ENCODE measurements around the gene ANAPC2. TPM values are rescaled to one million over a fixed set of nuclear protein-coding genes. Genes with fewer than 3 reads are reported as not detected.

The ANAPC2 gene
- total and polyA plus RNA-seq, 10 donors: 27.8 to 93.0 (median 55.3) TPM

GRCh38 chr9:137232510-137232909 is 44.1 kb upstream of the ANAPC2 start:
- no peak for DNase-seq
- Histone ChIP-seq H3K27ac (no peak overlapping the region), H3K36me3 (no peaks in the 10 kb centered on the region), H3K4me3 (no peak overlapping the region), H3K9me3 (no peaks in the 10 kb centered on the region), H3K4me1 (peaks cover 11 to 38% (median 33%) of the 10 kb centered on the region in 6 donors), H3K27me3 (replicated peaks in 1 of 7) (peaks cover 0 to 83% (median 45%) of the 10 kb centered on the region in 7 donors)
- no peak for TF ChIP-seq POLR2AphosphoS5 (IDR thresholded peaks at IDR 0.05)
- TF ChIP-seq CTCF (IDR thresholded peaks at IDR 0.05 in 8 of 11, conservative IDR thresholded peaks at IDR 0.05 in 3 of 11): no peak
- no peak for TF ChIP-seq POLR2A (IDR thresholded peaks at IDR 0.05)
- intact Hi-C loops (cut with DNase I; ENCODE audit: low total_unique reads): no loop called here
- WGBS, 5 donors: 69 to 84% (median 77%) methylated on average over 7 to 24 of the region's 24 CpGs

GRCh38 chr9:137232101-137232500 is 43.7 kb upstream of the ANAPC2 start:
- Histone ChIP-seq H3K27ac (no peak overlapping the region), H3K36me3 (no peaks in the 10 kb centered on the region), H3K4me3 (no peak overlapping the region), H3K9me3 (no peaks in the 10 kb centered on the region), H3K4me1 (peaks cover 11 to 38% (median 34%) of the 10 kb centered on the region in 6 donors), H3K27me3 (replicated peaks in 1 of 7) (peaks cover 0 to 87% (median 45%) of the 10 kb centered on the region in 7 donors)
- 59 to 89% (median 75%) methylated on average over 5 to 10 of the region's 10 CpGs for WGBS, 5 donors
- no peak for DNase-seq
- intact Hi-C loops (cut with DNase I; ENCODE audit: low total_unique reads): no loop called here
- TF ChIP-seq POLR2AphosphoS5 (IDR thresholded peaks at IDR 0.05) (no peak), CTCF (IDR thresholded peaks at IDR 0.05 in 8 of 11, conservative IDR thresholded peaks at IDR 0.05 in 3 of 11) (no peak), POLR2A (IDR thresholded peaks at IDR 0.05) (no peak)

- no peak overlapping the region for H3K4me3 ChIP-seq
- H3K36me3 ChIP-seq: no peaks in the 10 kb centered on the region
- intact Hi-C loops (cut with DNase I; ENCODE audit: low total_unique reads): no loop called here
- 83 to 93% (median 84%) methylated on average over 13 to 23 of the region's 23 CpGs for WGBS, 5 donors
- H3K27ac ChIP-seq: no peak overlapping the region
- no peaks in the 10 kb centered on the region for H3K9me3 ChIP-seq
- DNase-seq: no peak
- peaks cover 10 to 34% (median 28%) of the 10 kb centered on the region in 6 donors for H3K4me1 ChIP-seq
- H3K27me3 ChIP-seq (replicated peaks in 1 of 7): peaks cover 0 to 92% (median 45%) of the 10 kb centered on the region in 7 donors
- TF ChIP-seq CTCF (IDR thresholded peaks at IDR 0.05 in 8 of 11, conservative IDR thresholded peaks at IDR 0.05 in 3 of 11): no peak
- no peak for TF ChIP-seq POLR2AphosphoS5 (IDR thresholded peaks at IDR 0.05)
- no peak for TF ChIP-seq POLR2A (IDR thresholded peaks at IDR 0.05)
These were observed 43.1 kb upstream of the ANAPC2 start for GRCh38 chr9:137231372-137232039.

DNA sequence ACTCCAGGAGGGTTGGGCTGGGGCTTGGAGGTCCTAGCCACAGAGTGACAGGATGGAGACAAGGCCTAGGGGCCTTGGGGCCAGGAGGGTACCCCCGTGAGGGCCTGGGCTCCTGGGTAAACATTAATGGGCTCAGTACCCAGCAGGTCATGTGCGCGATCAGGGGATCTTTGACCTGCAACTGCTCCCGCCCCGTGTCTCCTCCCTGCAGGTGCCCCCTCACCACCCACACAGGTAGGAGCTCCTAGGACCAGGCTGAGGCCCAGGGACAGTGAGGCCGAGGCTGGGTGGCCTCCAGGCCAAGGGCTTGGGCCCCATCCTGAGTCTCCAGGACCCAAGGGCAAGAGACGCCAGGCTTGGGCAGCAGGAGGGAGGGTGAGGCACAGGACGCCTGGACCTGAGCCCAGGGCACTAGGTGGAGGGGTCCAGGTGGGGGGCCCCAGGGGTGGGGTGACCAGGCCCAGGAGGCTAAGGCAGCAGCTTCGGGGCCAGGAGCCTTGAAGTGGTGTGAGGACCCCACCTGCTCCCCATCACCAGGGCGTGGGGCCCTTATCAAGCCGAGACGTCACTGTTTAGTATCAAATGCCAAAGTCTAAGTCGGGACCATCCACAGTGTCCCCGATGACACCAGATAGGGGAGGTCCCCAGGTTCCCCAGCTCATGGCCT is 42.5 kb upstream of the ANAPC2 start, which contains the start of gene SLC34A3:
TSS of gene SLC34A3 (plus strand) at position 197 of the 667 bp plus-strand sequence. CDS start 802 bp downstream, outside the sequence.
- Histone ChIP-seq H3K4me1 (peaks cover 5 to 27% (median 22%) of the 10 kb centered on the region in 6 donors), H3K27me3 (replicated peaks in 1 of 7) (peaks cover 0 to 91% (median 45%) of the 10 kb centered on the region in 7 donors), H3K4me3 (no peak within 1 kb of the TSS), H3K36me3 (no peaks in the 10 kb centered on the region), H3K27ac (no peak within 1 kb of the TSS), H3K9me3 (no peaks in the 10 kb centered on the region)
- no peak for DNase-seq
- WGBS, 5 donors: 62 to 83% (median 76%) methylated on average over 9 to 14 of the region's 14 CpGs
- no peak for TF ChIP-seq POLR2A (IDR thresholded peaks at IDR 0.05)
- TF ChIP-seq CTCF (IDR thresholded peaks at IDR 0.05 in 8 of 11, conservative IDR thresholded peaks at IDR 0.05 in 3 of 11): no peak
- no peak for TF ChIP-seq POLR2AphosphoS5 (IDR thresholded peaks at IDR 0.05)
- intact Hi-C loops (cut with DNase I; ENCODE audit: low total_unique reads): no loop called here

All from spleen (tissue), 11 donors.